Measurements from ENCODE around the gene IFNGR1. TPM values are rescaled to one million over a fixed set of nuclear protein-coding genes. Genes with fewer than 3 reads are reported as not detected.

The IFNGR1 gene
- total and polyA plus RNA-seq, 2 experiments from 2014 or later, result 22.8 to 23.2 TPM

- peaks cover 2% of the 10 kb centered on the region for H3K27me3 Mint-ChIP-seq (ENCODE audit: insufficient read depth, low read depth, poor library complexity)
- Histone ChIP-seq H3K4me1 (ENCODE audit: insufficient read depth) (peaks cover 22% of the 10 kb centered on the region), H3K36me3 (ENCODE audit: insufficient read depth) (no peaks in the 10 kb centered on the region), H3K27ac (ENCODE audit: low read depth) (no peak overlapping the region), H3K79me2 (replicated peaks; ENCODE audit: insufficient read depth) (no peaks in the 10 kb centered on the region), H2AFZ (no peak overlapping the region), H3K4me3 (no peak overlapping the region), H3K4me2 (no peak overlapping the region), H3F3A (replicated peaks; ENCODE audit: low read depth) (no peaks in the 10 kb centered on the region), H4K20me1 (replicated peaks; ENCODE audit: insufficient read depth) (no peaks in the 10 kb centered on the region), H3K27me3 (ENCODE audit: insufficient read depth) (no peaks in the 10 kb centered on the region), H3K9me2 (ENCODE audit: insufficient read depth) (peaks cover 12% of the 10 kb centered on the region; the same call in 1 of the 2 replicates)
- TF ChIP-seq, protein P1, sequence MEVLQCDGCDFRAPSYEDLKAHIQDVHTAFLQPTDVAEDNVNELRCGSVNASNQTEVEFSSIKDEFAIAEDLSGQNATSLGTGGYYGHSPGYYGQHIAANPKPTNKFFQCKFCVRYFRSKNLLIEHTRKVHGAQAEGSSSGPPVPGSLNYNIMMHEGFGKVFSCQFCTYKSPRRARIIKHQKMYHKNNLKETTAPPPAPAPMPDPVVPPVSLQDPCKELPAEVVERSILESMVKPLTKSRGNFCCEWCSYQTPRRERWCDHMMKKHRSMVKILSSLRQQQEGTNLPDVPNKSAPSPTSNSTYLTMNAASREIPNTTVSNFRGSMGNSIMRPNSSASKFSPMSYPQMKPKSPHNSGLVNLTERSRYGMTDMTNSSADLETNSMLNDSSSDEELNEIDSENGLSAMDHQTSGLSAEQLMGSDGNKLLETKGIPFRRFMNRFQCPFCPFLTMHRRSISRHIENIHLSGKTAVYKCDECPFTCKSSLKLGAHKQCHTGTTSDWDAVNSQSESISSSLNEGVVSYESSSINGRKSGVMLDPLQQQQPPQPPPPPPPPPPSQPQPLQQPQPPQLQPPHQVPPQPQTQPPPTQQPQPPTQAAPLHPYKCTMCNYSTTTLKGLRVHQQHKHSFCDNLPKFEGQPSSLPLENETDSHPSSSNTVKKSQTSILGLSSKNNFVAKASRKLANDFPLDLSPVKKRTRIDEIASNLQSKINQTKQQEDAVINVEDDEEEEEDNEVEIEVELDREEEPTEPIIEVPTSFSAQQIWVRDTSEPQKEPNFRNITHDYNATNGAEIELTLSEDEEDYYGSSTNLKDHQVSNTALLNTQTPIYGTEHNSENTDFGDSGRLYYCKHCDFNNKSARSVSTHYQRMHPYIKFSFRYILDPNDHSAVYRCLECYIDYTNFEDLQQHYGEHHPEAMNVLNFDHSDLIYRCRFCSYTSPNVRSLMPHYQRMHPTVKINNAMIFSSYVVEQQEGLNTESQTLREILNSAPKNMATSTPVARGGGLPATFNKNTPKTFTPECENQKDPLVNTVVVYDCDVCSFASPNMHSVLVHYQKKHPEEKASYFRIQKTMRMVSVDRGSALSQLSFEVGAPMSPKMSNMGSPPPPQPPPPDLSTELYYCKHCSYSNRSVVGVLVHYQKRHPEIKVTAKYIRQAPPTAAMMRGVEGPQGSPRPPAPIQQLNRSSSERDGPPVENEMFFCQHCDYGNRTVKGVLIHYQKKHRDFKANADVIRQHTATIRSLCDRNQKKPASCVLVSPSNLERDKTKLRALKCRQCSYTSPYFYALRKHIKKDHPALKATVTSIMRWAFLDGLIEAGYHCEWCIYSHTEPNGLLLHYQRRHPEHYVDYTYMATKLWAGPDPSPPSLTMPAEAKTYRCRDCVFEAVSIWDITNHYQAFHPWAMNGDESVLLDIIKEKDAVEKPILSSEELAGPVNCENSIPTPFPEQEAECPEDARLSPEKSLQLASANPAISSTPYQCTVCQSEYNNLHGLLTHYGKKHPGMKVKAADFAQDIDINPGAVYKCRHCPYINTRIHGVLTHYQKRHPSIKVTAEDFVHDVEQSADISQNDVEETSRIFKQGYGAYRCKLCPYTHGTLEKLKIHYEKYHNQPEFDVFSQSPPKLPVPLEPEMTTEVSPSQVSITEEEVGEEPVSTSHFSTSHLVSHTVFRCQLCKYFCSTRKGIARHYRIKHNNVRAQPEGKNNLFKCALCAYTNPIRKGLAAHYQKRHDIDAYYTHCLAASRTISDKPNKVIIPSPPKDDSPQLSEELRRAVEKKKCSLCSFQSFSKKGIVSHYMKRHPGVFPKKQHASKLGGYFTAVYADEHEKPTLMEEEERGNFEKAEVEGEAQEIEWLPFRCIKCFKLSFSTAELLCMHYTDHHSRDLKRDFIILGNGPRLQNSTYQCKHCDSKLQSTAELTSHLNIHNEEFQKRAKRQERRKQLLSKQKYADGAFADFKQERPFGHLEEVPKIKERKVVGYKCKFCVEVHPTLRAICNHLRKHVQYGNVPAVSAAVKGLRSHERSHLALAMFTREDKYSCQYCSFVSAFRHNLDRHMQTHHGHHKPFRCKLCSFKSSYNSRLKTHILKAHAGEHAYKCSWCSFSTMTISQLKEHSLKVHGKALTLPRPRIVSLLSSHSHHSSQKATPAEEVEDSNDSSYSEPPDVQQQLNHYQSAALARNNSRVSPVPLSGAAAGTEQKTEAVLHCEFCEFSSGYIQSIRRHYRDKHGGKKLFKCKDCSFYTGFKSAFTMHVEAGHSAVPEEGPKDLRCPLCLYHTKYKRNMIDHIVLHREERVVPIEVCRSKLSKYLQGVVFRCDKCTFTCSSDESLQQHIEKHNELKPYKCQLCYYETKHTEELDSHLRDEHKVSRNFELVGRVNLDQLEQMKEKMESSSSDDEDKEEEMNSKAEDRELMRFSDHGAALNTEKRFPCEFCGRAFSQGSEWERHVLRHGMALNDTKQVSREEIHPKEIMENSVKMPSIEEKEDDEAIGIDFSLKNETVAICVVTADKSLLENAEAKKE (CRISPR knock-in tag; IDR thresholded peaks at IDR 0.05), result no peak
- TF ChIP-seq POLR2AphosphoS5 (IDR thresholded peaks at IDR 0.05; ENCODE audit: low read depth), result no peak
- TF ChIP-seq, protein P2, sequence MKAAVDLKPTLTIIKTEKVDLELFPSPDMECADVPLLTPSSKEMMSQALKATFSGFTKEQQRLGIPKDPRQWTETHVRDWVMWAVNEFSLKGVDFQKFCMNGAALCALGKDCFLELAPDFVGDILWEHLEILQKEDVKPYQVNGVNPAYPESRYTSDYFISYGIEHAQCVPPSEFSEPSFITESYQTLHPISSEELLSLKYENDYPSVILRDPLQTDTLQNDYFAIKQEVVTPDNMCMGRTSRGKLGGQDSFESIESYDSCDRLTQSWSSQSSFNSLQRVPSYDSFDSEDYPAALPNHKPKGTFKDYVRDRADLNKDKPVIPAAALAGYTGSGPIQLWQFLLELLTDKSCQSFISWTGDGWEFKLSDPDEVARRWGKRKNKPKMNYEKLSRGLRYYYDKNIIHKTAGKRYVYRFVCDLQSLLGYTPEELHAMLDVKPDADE (IDR thresholded peaks at IDR 0.05), result no peak
- TF ChIP-seq EZH2 (IDR thresholded peaks at IDR 0.05; ENCODE audit: low read depth, unreplicated experiment), result no peak
- TF ChIP-seq STAT1 (IDR thresholded peaks at IDR 0.05; ENCODE audit: unreplicated experiment), result no peak
- TF ChIP-seq, protein P3, sequence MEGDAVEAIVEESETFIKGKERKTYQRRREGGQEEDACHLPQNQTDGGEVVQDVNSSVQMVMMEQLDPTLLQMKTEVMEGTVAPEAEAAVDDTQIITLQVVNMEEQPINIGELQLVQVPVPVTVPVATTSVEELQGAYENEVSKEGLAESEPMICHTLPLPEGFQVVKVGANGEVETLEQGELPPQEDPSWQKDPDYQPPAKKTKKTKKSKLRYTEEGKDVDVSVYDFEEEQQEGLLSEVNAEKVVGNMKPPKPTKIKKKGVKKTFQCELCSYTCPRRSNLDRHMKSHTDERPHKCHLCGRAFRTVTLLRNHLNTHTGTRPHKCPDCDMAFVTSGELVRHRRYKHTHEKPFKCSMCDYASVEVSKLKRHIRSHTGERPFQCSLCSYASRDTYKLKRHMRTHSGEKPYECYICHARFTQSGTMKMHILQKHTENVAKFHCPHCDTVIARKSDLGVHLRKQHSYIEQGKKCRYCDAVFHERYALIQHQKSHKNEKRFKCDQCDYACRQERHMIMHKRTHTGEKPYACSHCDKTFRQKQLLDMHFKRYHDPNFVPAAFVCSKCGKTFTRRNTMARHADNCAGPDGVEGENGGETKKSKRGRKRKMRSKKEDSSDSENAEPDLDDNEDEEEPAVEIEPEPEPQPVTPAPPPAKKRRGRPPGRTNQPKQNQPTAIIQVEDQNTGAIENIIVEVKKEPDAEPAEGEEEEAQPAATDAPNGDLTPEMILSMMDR (conservative IDR thresholded peaks at IDR 0.05; ENCODE audit: low read depth in 2 of 2), result no peak
- no peak for TF ChIP-seq NANOG (IDR thresholded peaks at IDR 0.05; ENCODE audit: borderline replicate concordance)
- H3K4me3 Mint-ChIP-seq, result no peak overlapping the region
- H3K9me3 Mint-ChIP-seq, result peaks cover 45% of the 10 kb centered on the region
- no peak for ATAC-seq
- H3K36me3 Mint-ChIP-seq (ENCODE audit: low read depth), result peaks cover 23% of the 10 kb centered on the region; the same call in 2 of the 3 replicates
- no peak for DNase-seq (ENCODE audit: low spot score)
- H3K4me1 Mint-ChIP-seq, result peaks cover 15% of the 10 kb centered on the region
- no peak overlapping the region for H3K27ac Mint-ChIP-seq
These were observed 43.3 kb downstream of the IFNGR1 start for GRCh38 chr6:137175868-137176245.
